HL-60 (cell line): ENCODE data around the gene USP50.

Experiments
- DNase-seq, 2 experiments: peaks; one replicate each; pipeline ENCODE4 v3.0.0-alpha.2; 2010 to 2020; ENCODE audit warnings: low read depth in 1 of 2, low spot score in 1 of 2
- H3K27ac ChIP-seq: fragments of 250-450 bp; sonication (Bioruptor Pico); replicated peaks from 2 replicates; pipeline ENCODE4 v1.5.1; 2020; ENCODE audit warnings: mild to moderate bottlenecking, moderate library complexity
- H3K27me3 ChIP-seq: fragments of 250-450 bp; sonication (Bioruptor Pico); 2 replicates; pipeline ENCODE4 v1.5.1; 2021; ENCODE audit warnings: mild to moderate bottlenecking, moderate library complexity; ENCODE audit not compliant: insufficient read depth, poor library complexity, severe bottlenecking
- H3K4me3 ChIP-seq: replicated peaks from 2 replicates; pipeline ENCODE4 v1.5.1; 2011; ENCODE audit warnings: mild to moderate bottlenecking, control low read depth, low read length; ENCODE audit not compliant: insufficient read depth
- CTCF ChIP-seq: IDR thresholded peaks from one replicate; pipeline ENCODE4 v1.5.1; 2011; ENCODE audit warnings: low read length, control low read depth, inconsistent platforms; ENCODE audit not compliant: insufficient read depth
- GABPA ChIP-seq: IDR thresholded peaks from 2 replicates; pipeline ENCODE4 v1.6.1; 2012; ENCODE audit warnings: low read depth
- POLR2AphosphoS5 ChIP-seq: IDR thresholded peaks from 2 replicates; pipeline ENCODE4 v1.6.1; 2012; ENCODE audit warnings: low read depth
- REST ChIP-seq: IDR thresholded peaks from 2 replicates; pipeline ENCODE4 v1.6.1; 2012; ENCODE audit warnings: low read depth; ENCODE audit not compliant: insufficient replicate concordance
- SPI1 ChIP-seq: IDR thresholded peaks from 2 replicates; pipeline ENCODE4 v1.6.1; 2012; ENCODE audit warnings: low read depth, mild to moderate bottlenecking, borderline replicate concordance
- long read RNA-seq: library from polyadenylated mRNA; unstranded; transcript quantifications from one replicate; pipeline ENCODE4 v2.0.0, GENCODE V29; 2020

The USP50 gene
- long read RNA-seq = 0 reads

- no peak for DNase-seq
- H3K4me3 ChIP-seq = no peak within 1 kb of the TSS
- TF ChIP-seq CTCF (no peak), REST (no peak), GABPA (no peak), POLR2AphosphoS5 (no peak), SPI1 (no peak)
- no peaks in the 10 kb centered on the region for H3K27me3 ChIP-seq
- H3K27ac ChIP-seq = no peak within 1 kb of the TSS
Observed at GRCh38 chr15:50546566-50546965, at the start of gene USP50. Gene USP50 (minus strand): TSS chr15:50546666. CDS start chr15:50546525, 141 bp downstream.

GRCh38 chr15:50594311-50594710, 47.8 kb upstream of the USP50 start:
- Histone ChIP-seq H3K27ac (no peak overlapping the region), H3K4me3 (no peak overlapping the region), H3K27me3 (no peaks in the 10 kb centered on the region)
- no peak for DNase-seq
- TF ChIP-seq SPI1 (no peak), REST (no peak), GABPA (no peak), CTCF (no peak), POLR2AphosphoS5 (no peak)

GRCh38 chr15:50593761-50594160, 47.3 kb upstream of the USP50 start:
- no peak for DNase-seq
- H3K4me3 ChIP-seq = no peak overlapping the region
- no peak for TF ChIP-seq GABPA
- TF ChIP-seq CTCF = no peak
- no peak for TF ChIP-seq SPI1
- no peak for TF ChIP-seq REST
- TF ChIP-seq POLR2AphosphoS5 = no peak
- H3K27ac ChIP-seq = no peak overlapping the region
- H3K27me3 ChIP-seq = no peaks in the 10 kb centered on the region
